CD14-positive monocyte (primary cell): ENCODE results near the gene ZNF136. TPM values are rescaled to one million over a fixed set of nuclear protein-coding genes. Genes with fewer than 3 reads are reported as not detected.

ENCODE experiments used
- DNase-seq, 3 donors: peaks; one replicate each; pipeline ENCODE4 v3.0.0-alpha.2; 2011 to 2022
- H2AFZ ChIP-seq: 2 replicates; pipeline ENCODE4 v1.6.0; 2012; ENCODE audit warnings: mild to moderate bottlenecking, low read depth, low read length, inconsistent platforms; ENCODE audit not compliant: insufficient read depth, poor library complexity, severe bottlenecking
- H3K27ac ChIP-seq, 2 donors: 1 replicate in 1 of 2; 2 replicates in 1 of 2; pipeline ENCODE4 v1.5.1; 2012 to 2013; ENCODE audit warnings: low read length in 2 of 2, control low read depth in 1 of 2, inconsistent platforms in 1 of 2, low read depth in 1 of 2, mild to moderate bottlenecking in 1 of 2
- H3K27me3 ChIP-seq, 2 donors: one replicate each; pipeline versions ENCODE4 v1.6.0 to v1.6.1; 2011 to 2013; ENCODE audit warnings: low read length in 2 of 2; ENCODE audit not compliant: control insufficient read depth in 2 of 2, insufficient read depth in 2 of 2
- H3K36me3 ChIP-seq, 2 donors: replicated peaks in 1 of 2; 1 replicate in 1 of 2; 2 replicates in 1 of 2; pipeline versions ENCODE4 v1.5.1 to v1.6.1; 2012 to 2013; ENCODE audit warnings: low read length in 2 of 2, control low read depth in 1 of 2, inconsistent platforms in 1 of 2, mild to moderate bottlenecking in 1 of 2; ENCODE audit not compliant: insufficient read depth in 2 of 2, control insufficient read depth in 1 of 2
- H3K4me1 ChIP-seq, 2 donors: 1 replicate in 1 of 2; 2 replicates in 1 of 2; pipeline versions ENCODE4 v1.5.1 to v1.6.1; 2012 to 2013; ENCODE audit warnings: low read length in 2 of 2, control low read depth in 1 of 2, inconsistent platforms in 1 of 2, mild to moderate bottlenecking in 1 of 2, moderate library complexity in 1 of 2; ENCODE audit not compliant: insufficient read depth in 2 of 2, control insufficient read depth in 1 of 2
- H3K4me2 ChIP-seq: replicated peaks from 2 replicates; pipeline ENCODE3; 2012; ENCODE audit warnings: low read length, moderate library complexity, mild to moderate bottlenecking; ENCODE audit not compliant: poor library complexity, severe bottlenecking; ENCODE audit errors: extremely low read depth
- H3K4me3 ChIP-seq, 3 experiments: fragments of 200-600 bp in 1 of 3; sonication (generic) in 1 of 3; replicated peaks in 1 of 3; 1 replicate in 2 of 3; 2 replicates in 1 of 3; pipeline ENCODE4 v1.5.1; 2011 to 2013; ENCODE audit warnings: low read length in 3 of 3, mild to moderate bottlenecking in 3 of 3, control low read depth in 2 of 3, low read depth in 2 of 3, inconsistent platforms in 1 of 3, moderate library complexity in 1 of 3
- H3K79me2 ChIP-seq: 2 replicates; pipeline ENCODE4 v1.6.0; 2012; ENCODE audit warnings: mild to moderate bottlenecking, control low read depth, inconsistent platforms, low read length, moderate library complexity; ENCODE audit not compliant: insufficient read depth
- H3K9ac ChIP-seq: 2 replicates; pipeline ENCODE4 v1.6.0; 2017; ENCODE audit warnings: low read length, mild to moderate bottlenecking; ENCODE audit not compliant: insufficient read depth, poor library complexity, severe bottlenecking
- H3K9me3 ChIP-seq, 2 donors: replicated peaks in 1 of 2; 1 replicate in 1 of 2; 2 replicates in 1 of 2; pipeline versions ENCODE4 v1.5.1 to v1.6.1; 2012 to 2013; ENCODE audit warnings: low read length in 2 of 2, control low read depth in 1 of 2; ENCODE audit not compliant: control insufficient read depth in 1 of 2, insufficient read depth in 1 of 2
- H4K20me1 ChIP-seq: 2 replicates; pipeline ENCODE4 v1.6.0; 2012; ENCODE audit warnings: mild to moderate bottlenecking, low read length, control low read depth, moderate library complexity; ENCODE audit not compliant: insufficient read depth
- H3K27ac Mint-ChIP-seq, 7 donors: one replicate each; pipeline ENCODE4 v1.8.0; 2020; ENCODE audit warnings: mild to moderate bottlenecking in 7 of 7, mixed read lengths in 7 of 7, moderate library complexity in 6 of 7, inconsistent platforms in 2 of 7
- H3K27me3 Mint-ChIP-seq, 3 donors: one replicate each; pipeline ENCODE4 v1.8.0; 2021 to 2022; ENCODE audit warnings: low read depth in 3 of 3, mild to moderate bottlenecking in 3 of 3, mixed read lengths in 3 of 3, moderate library complexity in 3 of 3, inconsistent platforms in 1 of 3
- H3K36me3 Mint-ChIP-seq, 2 donors: one replicate each; pipeline ENCODE4 v1.8.0; 2020; ENCODE audit warnings: mixed read lengths in 2 of 2, inconsistent platforms in 1 of 2, mild to moderate bottlenecking in 1 of 2
- H3K4me1 Mint-ChIP-seq: one replicate; pipeline ENCODE4 v1.8.0; 2020; ENCODE audit warnings: mild to moderate bottlenecking, mixed read lengths
- H3K4me3 Mint-ChIP-seq, 2 donors: one replicate each; pipeline ENCODE4 v1.8.0; 2020; ENCODE audit warnings: mild to moderate bottlenecking in 2 of 2, mixed read lengths in 2 of 2, moderate library complexity in 1 of 2
- H3K9me3 Mint-ChIP-seq, 7 donors: one replicate each; pipeline ENCODE4 v1.8.0; 2020 to 2022; ENCODE audit warnings: mixed read lengths in 7 of 7, mild to moderate bottlenecking in 6 of 7, moderate library complexity in 6 of 7, inconsistent platforms in 2 of 7
- CTCF ChIP-seq: fragments of 200-600 bp; IDR thresholded peaks from one replicate; pipeline ENCODE4 v1.8.0; 2022; ENCODE audit warnings: antibody characterized with exemption, mild to moderate bottlenecking
- WGBS: methylation state at CpG from one replicate; pipeline ENCODE4 v1.1.5; 2013; ENCODE audit warnings: missing lambda C conversion rate; ENCODE audit not compliant: insufficient coverage; 5-methylcytosine and 5-hydroxymethylcytosine counted together
- intact Hi-C, 2 donors: fragments of 100-400 bp; cut with micrococcal nuclease; formaldehyde crosslinking; loops; one replicate each; pipeline versions ENCODE4 v1.15.0 to v1.15.1; 2023
- polyA plus RNA-seq, 3 donors: library from polyadenylated mRNA; depleted of rRNA in 1 of 3; unstranded in 2 of 3; stranded (reverse) in 1 of 3; fragments of 300-500 nt in 2 of 3; fragments of >200 nt in 1 of 3; fragmentation: Illumina TruSeq in 2 of 3; gene quantifications; 1 replicate in 2 of 3; 2 replicates in 1 of 3; pipeline ENCODE4 v1.2.3, GENCODE V29; 2012 to 2021

Gene ZNF136
- polyA plus RNA-seq, 3 donors = 3.4 to 6.4 (median 5.8) TPM

GRCh38 chr19:12163826-12164225 is 930 bp downstream of the ZNF136 start:
- WGBS = no CpG with 5 or more reads among the region's 2 CpGs
- TF ChIP-seq CTCF = no peak
- peak overlapping the region; percentile 96 for H2AFZ ChIP-seq

GRCh38 chr19:12166626-12167025 is 3.7 kb downstream of the ZNF136 start:
- peaks cover 14 to 16% of the 10 kb centered on the region in 2 donors for H3K4me1 ChIP-seq
- no peak overlapping the region for H3K4me3 Mint-ChIP-seq
- H3K9me3 ChIP-seq = peaks cover 0 to 7% of the 10 kb centered on the region in 2 donors
- no peak for DNase-seq
- H3K79me2 ChIP-seq = peaks cover 70% of the 10 kb centered on the region
- no peaks in the 10 kb centered on the region for H3K27me3 ChIP-seq
- peaks cover 33 to 46% of the 10 kb centered on the region in 2 donors for H3K36me3 Mint-ChIP-seq
- peak overlapping the region in 2 of 7 donors; percentile 21 to 59 for H3K27ac Mint-ChIP-seq
- H2AFZ ChIP-seq = no peak overlapping the region
- H3K27ac ChIP-seq = peak overlapping the region in 1 of 2 donors; percentile 22
- H3K4me1 Mint-ChIP-seq = peaks cover 32% of the 10 kb centered on the region
- H3K4me3 ChIP-seq = no peak overlapping the region
- TF ChIP-seq CTCF = no peak
- peaks cover 20 to 37% of the 10 kb centered on the region in 2 donors for H3K36me3 ChIP-seq
- 100% methylated on average over 1 of the region's 1 CpG for WGBS
- H4K20me1 ChIP-seq = peaks cover 4% of the 10 kb centered on the region
- intact Hi-C loops = loop anchor here in 1 of 2 donors (10.0 kb wide), 2 partner anchors 128 to 498 kb away; partner anchors contain the start of genes MAN2B1, WDR83 and ZNF44
- no peak overlapping the region for H3K9ac ChIP-seq
- peaks cover 0 to 11% (median 3%) of the 10 kb centered on the region in 7 donors for H3K9me3 Mint-ChIP-seq
- H3K27me3 Mint-ChIP-seq = peaks cover 0 to 1% (median 0%) of the 10 kb centered on the region in 3 donors
- H3K4me2 ChIP-seq = no peak overlapping the region

More at GRCh38 chr19:12163826-12164225, 930 bp downstream of the ZNF136 start:
- peaks cover 5 to 8% of the 10 kb centered on the region in 2 donors for H3K9me3 ChIP-seq
- Mint-ChIP-seq H3K4me1 (peaks cover 32% of the 10 kb centered on the region), H3K9me3 (peaks cover 3 to 24% (median 8%) of the 10 kb centered on the region in 7 donors), H3K36me3 (peaks cover 14 to 18% of the 10 kb centered on the region in 2 donors), H3K27ac (peak overlapping the region; percentile 84 to 99 (median 91)), H3K27me3 (peaks cover 0 to 2% (median 0%) of the 10 kb centered on the region in 3 donors), H3K4me3 (peak overlapping the region; percentile 97 to 98)
- H3K4me2 ChIP-seq = peak overlapping the region; percentile 83
- DNase-seq = peak in 1 of 3 donors; percentile 24
- peak overlapping the region; percentile 99 for H3K9ac ChIP-seq
- H3K27ac ChIP-seq = peak overlapping the region in 1 of 2 donors; percentile 95
- peaks cover 53% of the 10 kb centered on the region for H3K79me2 ChIP-seq
- H3K36me3 ChIP-seq = peaks cover 8 to 14% of the 10 kb centered on the region in 2 donors
- peaks cover 14 to 16% of the 10 kb centered on the region in 2 donors for H3K4me1 ChIP-seq
- peak overlapping the region; percentile 69 to 95 (median 82) for H3K4me3 ChIP-seq
- H3K27me3 ChIP-seq = no peaks in the 10 kb centered on the region
- H4K20me1 ChIP-seq = peaks cover 4% of the 10 kb centered on the region
- intact Hi-C loops = loop anchor here (2.0 to 10.0 kb wide), 3 partner anchors 131 to 501 kb away; partner anchors contain the start of genes ZNF44 (in 2 of the 2), MAN2B1 (in 1 of the 2) and WDR83 (in 1 of the 2)
